Neural crest cell (in vitro differentiated cells): ENCODE measurements around the gene AGBL1. TPM values are rescaled to one million over a fixed set of nuclear protein-coding genes. Genes with fewer than 3 reads are reported as not detected.

Source experiments
- DNase-seq: peaks from one replicate; pipeline ENCODE4 v3.0.0; 2021; ENCODE audit warnings: low read depth, mixed read lengths, low spot score
- H3K27ac Mint-ChIP-seq: one replicate; pipeline ENCODE4 v1.8.0; 2021; ENCODE audit warnings: mild to moderate bottlenecking, mixed read lengths; ENCODE audit not compliant: unreplicated experiment
- H3K27me3 Mint-ChIP-seq: 2 replicates; pipeline ENCODE4 v1.8.0; 2021; ENCODE audit warnings: low read depth, mild to moderate bottlenecking, mixed read lengths
- H3K36me3 Mint-ChIP-seq: 2 replicates; pipeline ENCODE4 v1.8.0; 2021; ENCODE audit warnings: low read depth, mild to moderate bottlenecking, mixed read lengths
- H3K4me1 Mint-ChIP-seq: 2 replicates; pipeline ENCODE4 v1.8.0; 2021; ENCODE audit warnings: mixed read lengths
- H3K4me3 Mint-ChIP-seq: one replicate; pipeline ENCODE4 v1.8.0; 2021; ENCODE audit warnings: mild to moderate bottlenecking, mixed read lengths
- H3K9me3 Mint-ChIP-seq: 2 replicates; pipeline ENCODE4 v1.8.0; 2021; ENCODE audit warnings: mixed read lengths
- total RNA-seq: library from RNA; stranded (reverse); gene quantifications from 2 replicates; pipeline ENCODE4 v1.2.1, GENCODE V29; 2021
- TF ChIP-seq, protein P1 (sequence below): fragments of 200-600 bp; sonication (generic); conservative IDR thresholded peaks from 2 replicates; pipeline ENCODE4 v1.5.0; 2021; ENCODE audit warnings: antibody characterized with exemption, mild to moderate bottlenecking

Gene AGBL1
- total RNA-seq, 1 donor from 2014 or later: 0.05 TPM

DNA sequence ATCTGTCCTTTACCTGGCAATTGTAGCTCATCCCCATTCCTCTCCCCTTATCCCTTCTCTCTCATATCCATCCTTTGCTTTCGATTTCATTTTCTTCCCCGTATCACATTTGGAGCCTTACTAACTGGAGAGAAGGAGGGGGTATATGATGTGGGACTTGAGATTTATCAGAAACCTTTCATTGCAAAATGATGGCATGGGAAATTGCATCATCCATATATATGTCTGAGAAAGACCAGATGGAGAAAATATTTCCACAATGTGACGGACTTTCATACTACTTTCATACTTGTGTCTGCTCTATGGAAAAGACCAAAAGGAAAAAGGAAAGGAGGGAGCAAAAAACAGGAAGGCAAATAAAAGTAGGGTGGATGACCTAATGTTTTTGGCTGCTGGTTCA, 675.2 kb downstream of the AGBL1 start:
- H3K36me3 Mint-ChIP-seq: no peaks in the 10 kb centered on the region
- DNase-seq: no peak
- TF ChIP-seq, protein P1, sequence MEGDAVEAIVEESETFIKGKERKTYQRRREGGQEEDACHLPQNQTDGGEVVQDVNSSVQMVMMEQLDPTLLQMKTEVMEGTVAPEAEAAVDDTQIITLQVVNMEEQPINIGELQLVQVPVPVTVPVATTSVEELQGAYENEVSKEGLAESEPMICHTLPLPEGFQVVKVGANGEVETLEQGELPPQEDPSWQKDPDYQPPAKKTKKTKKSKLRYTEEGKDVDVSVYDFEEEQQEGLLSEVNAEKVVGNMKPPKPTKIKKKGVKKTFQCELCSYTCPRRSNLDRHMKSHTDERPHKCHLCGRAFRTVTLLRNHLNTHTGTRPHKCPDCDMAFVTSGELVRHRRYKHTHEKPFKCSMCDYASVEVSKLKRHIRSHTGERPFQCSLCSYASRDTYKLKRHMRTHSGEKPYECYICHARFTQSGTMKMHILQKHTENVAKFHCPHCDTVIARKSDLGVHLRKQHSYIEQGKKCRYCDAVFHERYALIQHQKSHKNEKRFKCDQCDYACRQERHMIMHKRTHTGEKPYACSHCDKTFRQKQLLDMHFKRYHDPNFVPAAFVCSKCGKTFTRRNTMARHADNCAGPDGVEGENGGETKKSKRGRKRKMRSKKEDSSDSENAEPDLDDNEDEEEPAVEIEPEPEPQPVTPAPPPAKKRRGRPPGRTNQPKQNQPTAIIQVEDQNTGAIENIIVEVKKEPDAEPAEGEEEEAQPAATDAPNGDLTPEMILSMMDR: no peak
- no peak overlapping the region for H3K4me3 Mint-ChIP-seq
- no peaks in the 10 kb centered on the region for H3K9me3 Mint-ChIP-seq
- no peaks in the 10 kb centered on the region for H3K27me3 Mint-ChIP-seq
- no peak overlapping the region for H3K27ac Mint-ChIP-seq
- H3K4me1 Mint-ChIP-seq: no peaks in the 10 kb centered on the region

DNA sequence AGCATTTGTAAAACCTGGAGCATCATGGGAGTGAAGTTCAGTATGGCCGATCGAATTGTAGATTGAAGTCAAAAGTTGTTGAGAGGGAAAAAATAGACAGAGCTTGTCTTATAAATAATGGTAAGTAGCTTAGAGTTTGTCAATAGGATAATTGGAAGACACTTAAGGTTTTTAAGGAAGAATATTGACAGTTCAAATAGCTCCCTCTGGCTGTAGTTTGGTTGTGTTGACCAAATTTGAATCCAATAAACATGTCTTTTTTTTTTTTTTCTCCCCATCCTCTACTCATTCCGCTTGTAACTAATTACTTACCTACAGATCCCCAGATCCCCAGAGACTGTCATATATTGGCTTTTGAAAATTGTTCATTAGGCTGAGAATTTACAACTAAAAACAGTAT, 677.0 kb downstream of the AGBL1 start:
- no peaks in the 10 kb centered on the region for H3K4me1 Mint-ChIP-seq
- H3K4me3 Mint-ChIP-seq: no peak overlapping the region
- DNase-seq: no peak
- H3K27ac Mint-ChIP-seq: no peak overlapping the region
- H3K27me3 Mint-ChIP-seq: no peaks in the 10 kb centered on the region
- no peaks in the 10 kb centered on the region for H3K36me3 Mint-ChIP-seq
- TF ChIP-seq, protein P1: peak; percentile 27
- H3K9me3 Mint-ChIP-seq: no peaks in the 10 kb centered on the region

DNA sequence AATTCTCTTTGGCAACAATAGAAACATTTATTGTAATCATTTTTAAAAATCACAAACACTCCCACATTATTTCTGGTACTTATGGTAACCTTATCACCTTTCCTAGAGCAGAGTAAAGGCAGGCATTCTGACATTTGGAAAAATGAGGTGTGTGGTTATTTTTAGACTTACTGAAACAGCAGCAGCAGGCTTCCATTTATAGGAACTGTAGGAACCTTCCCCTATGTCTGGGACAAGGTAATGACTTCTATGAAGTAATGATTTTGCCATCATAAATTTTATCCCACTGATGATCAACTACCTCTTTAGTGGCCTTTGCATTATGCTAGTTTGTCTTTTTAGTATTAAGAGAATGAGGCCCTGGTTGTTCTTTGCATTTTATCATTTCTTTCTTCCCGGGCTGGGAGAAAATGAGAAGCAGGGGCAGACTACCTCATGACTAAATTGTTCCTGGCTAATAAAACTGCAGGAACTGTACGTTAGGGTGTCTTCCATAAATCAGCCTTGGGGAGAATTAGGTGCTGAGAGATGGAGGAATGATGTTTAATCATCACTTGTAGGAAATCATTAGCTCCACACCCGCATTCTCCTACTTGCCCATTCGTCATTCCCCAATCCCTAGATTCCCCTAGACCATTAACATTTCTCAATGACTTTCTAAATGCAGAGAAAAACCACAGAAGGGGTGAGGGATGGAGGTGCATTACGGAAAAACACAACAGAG, 680.3 kb downstream of the AGBL1 start:
- TF ChIP-seq, protein P1: no peak
- no peaks in the 10 kb centered on the region for H3K27me3 Mint-ChIP-seq
- H3K9me3 Mint-ChIP-seq: no peaks in the 10 kb centered on the region
- H3K27ac Mint-ChIP-seq: no peak overlapping the region
- H3K36me3 Mint-ChIP-seq: no peaks in the 10 kb centered on the region
- no peak overlapping the region for H3K4me3 Mint-ChIP-seq
- no peak for DNase-seq
- H3K4me1 Mint-ChIP-seq: no peaks in the 10 kb centered on the region

DNA sequence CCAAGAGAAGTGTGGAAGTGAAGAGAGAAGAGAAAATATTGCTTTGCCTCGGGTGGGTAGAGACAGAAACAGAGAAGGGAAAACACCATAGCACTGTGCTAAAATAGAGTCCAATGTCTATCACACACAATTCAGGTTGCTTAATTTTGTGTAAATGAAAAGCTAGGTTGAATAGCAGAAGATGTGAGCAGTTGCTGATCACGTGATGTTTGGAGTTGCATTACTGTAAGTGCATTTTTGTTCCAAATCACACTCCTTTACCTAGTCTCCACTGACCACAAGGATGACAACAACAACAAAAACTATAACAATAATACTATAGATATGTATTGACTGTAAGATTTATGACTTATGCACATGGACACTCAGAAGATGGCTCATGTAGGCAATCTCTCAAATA, 683.2 kb downstream of the AGBL1 start:
- Mint-ChIP-seq H3K27me3 (no peaks in the 10 kb centered on the region), H3K4me1 (no peaks in the 10 kb centered on the region), H3K36me3 (no peaks in the 10 kb centered on the region), H3K4me3 (no peak overlapping the region), H3K9me3 (no peaks in the 10 kb centered on the region), H3K27ac (no peak overlapping the region)
- DNase-seq: no peak
- TF ChIP-seq, protein P1: no peak

DNA sequence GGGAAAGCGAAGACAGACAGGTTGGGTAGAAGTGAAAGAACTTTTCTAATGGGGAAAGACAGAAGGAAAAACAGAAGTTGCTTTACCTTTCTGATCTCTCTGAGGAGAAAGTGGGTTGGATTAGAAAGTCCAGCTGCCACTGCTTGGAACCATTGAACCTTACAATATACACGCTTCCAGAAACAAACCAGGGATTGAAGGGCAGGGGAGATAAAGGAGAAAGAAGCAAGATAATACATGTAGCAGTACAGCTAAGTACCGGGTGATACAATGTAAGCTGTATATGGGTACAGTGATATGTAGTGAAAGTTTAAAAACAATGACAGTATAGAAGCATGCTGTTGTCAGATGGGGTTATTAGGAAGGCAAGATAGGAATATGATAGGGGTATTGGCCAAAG, 684.4 kb downstream of the AGBL1 start:
- Mint-ChIP-seq H3K36me3 (no peaks in the 10 kb centered on the region), H3K9me3 (no peaks in the 10 kb centered on the region), H3K4me1 (peaks cover 5% of the 10 kb centered on the region), H3K27ac (no peak overlapping the region), H3K27me3 (no peaks in the 10 kb centered on the region), H3K4me3 (no peak overlapping the region)
- no peak for DNase-seq
- TF ChIP-seq, protein P1: no peak
